Keratinocyte (primary cell): ENCODE results near the gene ULK3. TPM values are rescaled to one million over a fixed set of nuclear protein-coding genes. Genes with fewer than 3 reads are reported as not detected.
A peak's percentile ranks its signal among the peaks of the same experiment; 100 is the strongest.

Experiments
- DNase-seq: peaks from one replicate; pipeline ENCODE4 v3.0.0-alpha.2; 2011; ENCODE audit warnings: low read depth, missing footprints, low spot score
- FAIRE-seq: peaks from 2 replicates; lab custom pipeline; 2011; peaks lifted over from hg19 to GRCh38; lab: Jason Lieb, UNC
- H2AFZ ChIP-seq: 2 replicates; pipeline ENCODE4 v1.6.0; 2012; ENCODE audit warnings: low read length, control low read depth, inconsistent platforms; ENCODE audit not compliant: control insufficient read depth
- H3K27ac ChIP-seq: 2 replicates; pipeline ENCODE4 v1.5.1; 2011; ENCODE audit warnings: low read length; ENCODE audit not compliant: control insufficient read depth, insufficient read depth
- H3K27me3 ChIP-seq: 3 replicates; pipeline ENCODE4 v1.6.0; 2011; ENCODE audit warnings: low read length; ENCODE audit not compliant: control insufficient read depth, insufficient read depth; ENCODE audit errors: extremely low read depth
- H3K36me3 ChIP-seq, 2 experiments: 2 replicates in 1 of 2; 3 replicates in 1 of 2; pipeline ENCODE4 v1.5.1; 2011; ENCODE audit warnings: low read length in 2 of 2, mild to moderate bottlenecking in 1 of 2; ENCODE audit not compliant: control insufficient read depth in 2 of 2, insufficient read depth in 2 of 2; ENCODE audit errors: extremely low read depth in 1 of 2
- H3K4me1 ChIP-seq: 3 replicates; pipeline ENCODE4 v1.5.1; 2011; ENCODE audit warnings: low read length; ENCODE audit not compliant: control insufficient read depth, insufficient read depth; ENCODE audit errors: extremely low read depth
- H3K4me2 ChIP-seq: 3 replicates; pipeline ENCODE4 v1.6.0; 2011; ENCODE audit warnings: low read depth, low read length; ENCODE audit not compliant: control insufficient read depth, insufficient read depth; ENCODE audit errors: extremely low read depth
- H3K4me3 ChIP-seq, 3 experiments: fragments of 200-600 bp in 1 of 3; sonication (generic) in 1 of 3; 2 replicates in 2 of 3; 3 replicates in 1 of 3; pipeline ENCODE4 v1.5.1; 2011 to 2016; ENCODE audit warnings: low read length in 3 of 3, mild to moderate bottlenecking in 3 of 3, control low read depth in 2 of 3, inconsistent platforms in 1 of 3, low read depth in 1 of 3, mixed read lengths in 1 of 3, mixed run types in 1 of 3, moderate library complexity in 1 of 3; ENCODE audit not compliant: control insufficient read depth in 2 of 3, insufficient read depth in 2 of 3; ENCODE audit errors: extremely low read depth in 1 of 3
- H3K79me2 ChIP-seq: 2 replicates; pipeline ENCODE4 v1.6.0; 2012; ENCODE audit warnings: low read length; ENCODE audit not compliant: control insufficient read depth, insufficient read depth
- H3K9ac ChIP-seq: 3 replicates; pipeline ENCODE4 v1.6.0; 2011; ENCODE audit warnings: low read length; ENCODE audit not compliant: control insufficient read depth, insufficient read depth; ENCODE audit errors: extremely low read depth
- H3K9me1 ChIP-seq: 3 replicates; pipeline ENCODE4 v1.6.0; 2011; ENCODE audit warnings: low read length; ENCODE audit not compliant: control insufficient read depth, insufficient read depth; ENCODE audit errors: extremely low read depth
- H3K9me3 ChIP-seq: 2 replicates; pipeline ENCODE4 v1.5.1; 2012; ENCODE audit warnings: low read depth, low read length; ENCODE audit not compliant: control insufficient read depth
- H4K20me1 ChIP-seq: 3 replicates; pipeline ENCODE4 v1.6.0; 2011; ENCODE audit warnings: low read length; ENCODE audit not compliant: control insufficient read depth, insufficient read depth; ENCODE audit errors: extremely low read depth
- CTCF ChIP-seq, 3 experiments: IDR thresholded peaks in 1 of 3; conservative IDR thresholded peaks in 1 of 3; optimal IDR thresholded peaks in 1 of 3; 2 replicates in 2 of 3; 3 replicates in 1 of 3; pipeline versions ENCODE3 to v1.5.1; 2011; ENCODE audit warnings: low read length in 3 of 3, mild to moderate bottlenecking in 3 of 3, moderate library complexity in 2 of 3, control low read depth in 1 of 3, inconsistent platforms in 1 of 3; ENCODE audit not compliant: insufficient read depth in 2 of 3; ENCODE audit errors: extremely low read depth in 1 of 3
- EZH2 ChIP-seq: IDR thresholded peaks from one replicate; pipeline ENCODE4 v1.6.1; 2012; ENCODE audit warnings: inconsistent platforms, mild to moderate bottlenecking, low read length, moderate library complexity
- dilution Hi-C: fragments of 300-500 bp; cut with MboI; formaldehyde crosslinking; loops from one replicate; pipeline ENCODE4 v1.7.0; 2020; ENCODE audit warnings: low sequenced_read_pairs; ENCODE audit not compliant: extremely low pct_ligation_motif_present
- polyA plus RNA-seq, 5 experiments: library from polyadenylated mRNA; depleted of rRNA in 3 of 5; stranded (reverse) in 3 of 5; stranded (forward) in 1 of 5; unstranded in 1 of 5; fragments of >200 nt; gene quantifications; 1 replicate in 1 of 5; 2 replicates in 3 of 5; 3 replicates in 1 of 5; pipeline versions ENCODE4 v1.2.1 to v1.2.3, GENCODE V29; 2011 to 2012; ENCODE audit warnings: missing spikeins in 2 of 5, low read depth in 1 of 5, low replicate concordance in 1 of 5

ULK3 gene
- polyA plus RNA-seq, 1 donor (not counting 4 experiments of a cell fraction or from before 2014, with no cell fraction given) = 16.5 TPM

- Histone ChIP-seq H3K4me1 (peaks cover 7% of the 10 kb centered on the region), H3K9me1 (no peaks in the 10 kb centered on the region), H3K9ac (no peak overlapping the region), H3K36me3 (peaks cover 3 to 6% of the 10 kb centered on the region in 2 experiments), H3K9me3 (no peaks in the 10 kb centered on the region), H2AFZ (no peak overlapping the region), H3K27me3 (no peaks in the 10 kb centered on the region), H3K4me3 (no peak overlapping the region), H4K20me1 (peaks cover 3% of the 10 kb centered on the region), H3K27ac (no peak overlapping the region), H3K79me2 (no peaks in the 10 kb centered on the region), H3K4me2 (no peak overlapping the region)
- no peak for DNase-seq
- peak in 2 of 3 experiments; percentile 6 to 12 for TF ChIP-seq CTCF (optimal IDR thresholded peaks at IDR 0.05 in 1 of 3, IDR thresholded peaks at IDR 0.05 in 1 of 3, conservative IDR thresholded peaks at IDR 0.05 in 1 of 3; ENCODE audit: extremely low read depth in 1 of 3, insufficient read depth in 2 of 3, low read length in 3 of 3)
- TF ChIP-seq EZH2 = no peak
- FAIRE-seq = no peak
- dilution Hi-C loops = no loop called here
Measured at GRCh38 chr15:74808840-74809229, 34.1 kb downstream of the ULK3 start.

GRCh38 chr15:74808078-74808839, 34.7 kb downstream of the ULK3 start:
- Histone ChIP-seq H3K4me2 (no peak overlapping the region), H3K79me2 (no peaks in the 10 kb centered on the region), H4K20me1 (peaks cover 3% of the 10 kb centered on the region), H3K36me3 (peaks cover 8 to 10% of the 10 kb centered on the region in 2 experiments), H3K9me1 (no peaks in the 10 kb centered on the region), H3K4me3 (no peak overlapping the region), H3K4me1 (peaks cover 7% of the 10 kb centered on the region), H2AFZ (no peak overlapping the region), H3K9ac (no peak overlapping the region), H3K27me3 (no peaks in the 10 kb centered on the region), H3K9me3 (no peaks in the 10 kb centered on the region), H3K27ac (no peak overlapping the region)
- FAIRE-seq (no peak), DNase-seq (no peak)
- dilution Hi-C loops = no loop called here
- no peak for TF ChIP-seq EZH2
- no peak for TF ChIP-seq CTCF (optimal IDR thresholded peaks at IDR 0.05 in 1 of 3, IDR thresholded peaks at IDR 0.05 in 1 of 3, conservative IDR thresholded peaks at IDR 0.05 in 1 of 3; ENCODE audit: extremely low read depth in 1 of 3, insufficient read depth in 2 of 3, low read length in 3 of 3)
